ENCODE data around the gene LRRC53. TPM values are rescaled to one million over a fixed set of nuclear protein-coding genes. Genes with fewer than 3 reads are reported as not detected.

LRRC53 gene
- polyA plus RNA-seq, 1 of the 3 experiments (the other 2 are of a cell fraction): not detected

GRCh38 chr1:74434321-74434720 lies 78.1 kb downstream of the LRRC53 start:
- no peak overlapping the region for H3K4me3 ChIP-seq (ENCODE audit: low read depth in 2 of 2, low read length in 1 of 2)
- no peak overlapping the region for H2AFZ ChIP-seq (ENCODE audit: low read depth)
- H3K9me2 ChIP-seq: no peaks in the 10 kb centered on the region
- no peak for TF ChIP-seq JUND (IDR thresholded peaks at IDR 0.05)
- no peak for TF ChIP-seq RXRA (IDR thresholded peaks at IDR 0.05; ENCODE audit: borderline replicate concordance, low read depth)
- TF ChIP-seq RFX5 (IDR thresholded peaks at IDR 0.05; ENCODE audit: low read length): no peak
- no peak for TF ChIP-seq EP300 (IDR thresholded peaks at IDR 0.05; ENCODE audit: borderline replicate concordance in 1 of 2, low read depth in 1 of 2, low read length in 1 of 2)
- no peak for TF ChIP-seq FOSL2 (IDR thresholded peaks at IDR 0.05; ENCODE audit: borderline replicate concordance, low read depth)
- TF ChIP-seq ELF1 (IDR thresholded peaks at IDR 0.05): no peak
- no peak for TF ChIP-seq ZBTB33 (IDR thresholded peaks at IDR 0.05; ENCODE audit: borderline replicate concordance, low read depth)
- TF ChIP-seq IRF3 (IDR thresholded peaks at IDR 0.05; ENCODE audit: low read depth, low read length): no peak
- no peak for TF ChIP-seq GABPA (IDR thresholded peaks at IDR 0.05; ENCODE audit: low read depth)
- TF ChIP-seq NFIC (IDR thresholded peaks at IDR 0.05; ENCODE audit: borderline replicate concordance): no peak
- no peaks in the 10 kb centered on the region for H3K79me2 ChIP-seq (ENCODE audit: insufficient read depth)
- H3K27me3 ChIP-seq (ENCODE audit: insufficient read depth): no peaks in the 10 kb centered on the region
- peaks cover 0 to 6% of the 10 kb centered on the region in 2 experiments; a peak in 2 of 4 replicates for H3K4me1 ChIP-seq (ENCODE audit: control insufficient read depth in 1 of 2, insufficient read depth in 2 of 2, low read depth in 1 of 2, low read length in 1 of 2)
- no peak overlapping the region for H3K27ac ChIP-seq (ENCODE audit: low read depth in 2 of 2, low read length in 1 of 2)
- no peak overlapping the region for H3K9ac ChIP-seq
- WGBS (ENCODE audit: low lambda C conversion rate): 40% methylated on average over 2 of the region's 2 CpGs
- ChIA-PET POLR2A (no interaction called here), CTCF (no interaction called here)
- no peaks in the 10 kb centered on the region for H3K9me3 ChIP-seq
- H3K36me3 ChIP-seq (replicated peaks in 1 of 2; ENCODE audit: control insufficient read depth in 1 of 2, insufficient read depth in 2 of 2, low read length in 1 of 2): no peaks in the 10 kb centered on the region
- no peak overlapping the region for H3K4me2 ChIP-seq
- no peak for DNase-seq
- H4K20me1 ChIP-seq (ENCODE audit: insufficient read depth): no peaks in the 10 kb centered on the region
- no peaks in the 10 kb centered on the region for H3F3A ChIP-seq (replicated peaks; ENCODE audit: insufficient read depth)

GRCh38 chr1:74432325-74432724 lies 80.1 kb downstream of the LRRC53 start:
- Histone ChIP-seq H3K79me2 (ENCODE audit: insufficient read depth) (no peaks in the 10 kb centered on the region), H4K20me1 (ENCODE audit: insufficient read depth) (no peaks in the 10 kb centered on the region), H3K9ac (no peak overlapping the region), H3F3A (replicated peaks; ENCODE audit: insufficient read depth) (no peaks in the 10 kb centered on the region), H3K4me2 (no peak overlapping the region), H3K36me3 (replicated peaks in 1 of 2; ENCODE audit: control insufficient read depth in 1 of 2, insufficient read depth in 2 of 2, low read length in 1 of 2) (no peaks in the 10 kb centered on the region), H3K4me3 (ENCODE audit: low read depth in 2 of 2, low read length in 1 of 2) (no peak overlapping the region), H3K4me1 (ENCODE audit: control insufficient read depth in 1 of 2, insufficient read depth in 2 of 2, low read depth in 1 of 2, low read length in 1 of 2) (peaks cover 0 to 6% of the 10 kb centered on the region in 2 experiments; a peak in 2 of 4 replicates), H3K27me3 (ENCODE audit: insufficient read depth) (no peaks in the 10 kb centered on the region), H3K27ac (ENCODE audit: low read depth in 2 of 2, low read length in 1 of 2) (no peak overlapping the region), H2AFZ (ENCODE audit: low read depth) (no peak overlapping the region), H3K9me2 (no peaks in the 10 kb centered on the region), H3K9me3 (no peaks in the 10 kb centered on the region)
- WGBS (ENCODE audit: low lambda C conversion rate): 4% methylated on average over 1 of the region's 1 CpG
- DNase-seq: no peak
- ChIA-PET CTCF (interaction anchor here (0.7 kb wide), 1 partner anchor 257 kb away, joined by 4 read pairs; no protein-coding TSS in a partner anchor), POLR2A (no interaction called here)
- TF ChIP-seq RAD21 (IDR thresholded peaks at IDR 0.05; ENCODE audit: low read length) (no peak), IRF3 (IDR thresholded peaks at IDR 0.05; ENCODE audit: low read depth, low read length) (no peak), RXRA (IDR thresholded peaks at IDR 0.05; ENCODE audit: borderline replicate concordance, low read depth) (no peak), CHD2 (IDR thresholded peaks at IDR 0.05; ENCODE audit: low read length, partially characterized antibody) (no peak), EZH2phosphoT487 (IDR thresholded peaks at IDR 0.05; ENCODE audit: borderline replicate concordance, low read depth) (no peak), NFIC (IDR thresholded peaks at IDR 0.05; ENCODE audit: borderline replicate concordance) (no peak), PBX3 (IDR thresholded peaks at IDR 0.05) (no peak), MEF2A (IDR thresholded peaks at IDR 0.05; ENCODE audit: borderline replicate concordance, low read depth) (no peak), SIN3A (IDR thresholded peaks at IDR 0.05; ENCODE audit: borderline replicate concordance, low read depth, low read length) (no peak)
